Measurements from ENCODE around the gene PARK7. TPM values are rescaled to one million over a fixed set of nuclear protein-coding genes. Genes with fewer than 3 reads are reported as not detected.

PARK7 gene
- total and polyA plus RNA-seq, 2 experiments from 2014 or later, result 178 to 679 TPM

GRCh38 chr1:7943251-7943650 lies 18.3 kb upstream of the PARK7 start (continued):
- no peak for TF ChIP-seq ZNF462 (CRISPR knock-in tag; IDR thresholded peaks at IDR 0.05)
- no peak for TF ChIP-seq CREB1 (CRISPR knock-in tag; IDR thresholded peaks at IDR 0.05; ENCODE audit: low read depth)
- TF ChIP-seq POLR2AphosphoS5 (IDR thresholded peaks at IDR 0.05; ENCODE audit: low read depth), result no peak
- no peak for TF ChIP-seq NANOG (IDR thresholded peaks at IDR 0.05; ENCODE audit: borderline replicate concordance)
- TF ChIP-seq EZH2phosphoT487 (IDR thresholded peaks at IDR 0.05; ENCODE audit: unreplicated experiment), result no peak
- no peak for TF ChIP-seq CTCF (conservative IDR thresholded peaks at IDR 0.05; ENCODE audit: low read depth in 2 of 2)
- TF ChIP-seq ZNF331 (CRISPR knock-in tag; IDR thresholded peaks at IDR 0.05; ENCODE audit: low read depth), result no peak
- no peak for TF ChIP-seq STAT1 (IDR thresholded peaks at IDR 0.05; ENCODE audit: unreplicated experiment)

DNA sequence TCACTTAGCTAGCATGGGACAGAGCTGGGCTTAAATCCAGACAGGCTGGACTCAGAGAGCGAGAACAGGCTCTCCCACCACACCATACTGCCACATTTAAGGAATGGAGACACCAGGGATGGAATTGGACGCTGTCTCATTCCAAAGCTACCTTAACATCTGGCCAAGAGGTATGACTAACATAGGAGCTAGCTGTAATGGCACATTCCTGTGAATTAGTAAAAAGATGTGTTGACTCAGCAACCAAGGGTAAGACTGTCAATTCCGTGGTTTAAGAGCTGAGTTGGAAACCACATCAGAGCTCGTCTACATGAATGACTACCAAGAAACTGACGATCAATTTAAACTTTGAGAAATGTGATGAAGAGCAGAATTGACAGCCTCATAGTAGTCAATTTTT lies 12.6 kb upstream of the PARK7 start:
- no peak overlapping the region for H3K4me2 ChIP-seq
- peaks cover 6% of the 10 kb centered on the region for H3K36me3 Mint-ChIP-seq (ENCODE audit: low read depth)
- H2AFZ ChIP-seq, result no peak overlapping the region
- peaks cover 17% of the 10 kb centered on the region; the same call in 2 of the 3 replicates for H3K9me3 Mint-ChIP-seq
- H3K27me3 Mint-ChIP-seq (ENCODE audit: insufficient read depth, low read depth, poor library complexity), result peaks cover 5% of the 10 kb centered on the region
- H3K27me3 ChIP-seq (ENCODE audit: insufficient read depth), result peaks cover 3% of the 10 kb centered on the region
- no peaks in the 10 kb centered on the region for H3K36me3 ChIP-seq (ENCODE audit: insufficient read depth)
- H3K4me1 Mint-ChIP-seq, result no peaks in the 10 kb centered on the region
- no peak overlapping the region for H3K27ac Mint-ChIP-seq
- H3K4me1 ChIP-seq (ENCODE audit: insufficient read depth), result no peaks in the 10 kb centered on the region
- no peak for ATAC-seq
- no peaks in the 10 kb centered on the region for H4K20me1 ChIP-seq (replicated peaks; ENCODE audit: insufficient read depth)
- 0 out of 2 replicates have a peak, but pooled peaks cover 3% of the 10 kb centered on the region for H3F3A ChIP-seq (replicated peaks; ENCODE audit: low read depth)
- DNase-seq (ENCODE audit: low spot score), result no peak
- no peaks in the 10 kb centered on the region for H3K79me2 ChIP-seq (replicated peaks; ENCODE audit: insufficient read depth)
- H3K27ac ChIP-seq (ENCODE audit: low read depth), result no peak overlapping the region
- H3K4me3 ChIP-seq, result no peak overlapping the region
- H3K9me2 ChIP-seq (ENCODE audit: insufficient read depth), result no peaks in the 10 kb centered on the region; the same call in 1 of the 2 replicates
- no peak overlapping the region for H3K4me3 Mint-ChIP-seq
- TF ChIP-seq ZNF462 (CRISPR knock-in tag; IDR thresholded peaks at IDR 0.05) (no peak), STAT1 (IDR thresholded peaks at IDR 0.05; ENCODE audit: unreplicated experiment) (no peak)

Measured in GM23338 (cell line).